NCI-H1092 (cell line): ENCODE data around the gene MIA2.

Experiments used
- DNase-seq: peaks from one replicate; lab custom pipeline; 2025; lab: John Stamatoyannopoulos, UW

Gene MIA2

GRCh38 chr14:39384177-39384576 is 150.5 kb downstream of the MIA2 start:
- DNase-seq, result no peak

DNA sequence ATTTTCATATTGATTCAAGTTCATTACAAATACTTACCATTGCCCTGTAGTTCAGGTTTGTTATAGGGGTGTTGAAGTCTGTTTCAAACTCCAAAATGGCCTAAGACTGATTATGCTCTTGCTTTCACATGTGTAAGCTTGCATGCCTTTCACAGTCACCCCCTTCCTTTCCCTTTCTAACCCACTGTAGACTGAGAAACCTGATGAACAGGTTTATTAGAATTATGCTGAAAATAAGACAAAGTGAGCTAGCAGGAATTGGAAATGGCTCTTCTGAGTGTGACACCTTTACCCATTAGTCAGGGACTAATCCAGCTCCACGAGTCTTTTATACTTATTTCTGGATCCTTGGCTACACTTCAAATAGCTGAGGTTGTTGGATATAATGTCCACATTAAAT is 159.6 kb downstream of the MIA2 start:
- DNase-seq, result no peak

GRCh38 chr14:39395555-39396254 is 162.0 kb downstream of the MIA2 start:
- no peak for DNase-seq

- DNase-seq, result no peak
Observed at GRCh38 chr14:39396448-39396847, 162.7 kb downstream of the MIA2 start.

GRCh38 chr14:39398382-39398781 is 164.7 kb downstream of the MIA2 start:
- DNase-seq, result no peak

DNA sequence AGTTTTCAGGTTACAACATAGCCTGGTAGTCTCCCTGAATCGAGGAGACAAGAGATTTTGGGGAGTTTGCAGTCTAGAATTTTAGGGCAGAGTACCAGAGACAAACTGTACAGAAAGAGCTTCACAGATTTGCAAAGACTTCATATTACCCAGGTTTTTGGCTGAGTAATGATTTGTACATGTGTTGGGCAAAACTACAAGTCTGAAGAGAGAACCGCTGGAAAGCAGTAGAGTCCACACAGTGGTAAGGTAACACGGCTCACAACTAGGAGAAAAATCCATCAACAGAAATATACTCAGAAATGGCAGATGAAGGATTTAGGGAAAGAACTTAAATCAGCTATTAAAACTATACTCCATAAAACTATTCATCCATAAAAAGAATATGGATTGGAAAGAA is 172.8 kb downstream of the MIA2 start:
- DNase-seq, result no peak

DNA sequence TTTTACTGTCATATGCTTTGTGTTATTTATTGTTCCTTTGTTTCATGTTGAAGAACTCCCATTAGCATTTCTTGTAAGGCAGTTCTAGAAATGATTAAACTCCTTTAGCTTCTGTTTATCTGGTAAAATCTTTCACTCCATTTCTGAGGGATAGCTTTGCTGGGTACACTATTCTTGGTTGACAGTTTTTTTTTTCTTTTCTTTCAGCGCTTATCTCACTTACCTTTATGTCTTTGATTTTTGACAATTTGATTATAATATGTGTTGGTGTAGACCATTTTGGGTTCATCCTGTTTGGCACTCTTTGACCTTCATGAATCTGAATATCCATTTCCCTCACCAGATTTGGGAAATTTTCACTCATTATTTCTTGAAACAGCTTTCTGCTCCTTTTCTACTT is 182.4 kb downstream of the MIA2 start:
- no peak for DNase-seq

DNA sequence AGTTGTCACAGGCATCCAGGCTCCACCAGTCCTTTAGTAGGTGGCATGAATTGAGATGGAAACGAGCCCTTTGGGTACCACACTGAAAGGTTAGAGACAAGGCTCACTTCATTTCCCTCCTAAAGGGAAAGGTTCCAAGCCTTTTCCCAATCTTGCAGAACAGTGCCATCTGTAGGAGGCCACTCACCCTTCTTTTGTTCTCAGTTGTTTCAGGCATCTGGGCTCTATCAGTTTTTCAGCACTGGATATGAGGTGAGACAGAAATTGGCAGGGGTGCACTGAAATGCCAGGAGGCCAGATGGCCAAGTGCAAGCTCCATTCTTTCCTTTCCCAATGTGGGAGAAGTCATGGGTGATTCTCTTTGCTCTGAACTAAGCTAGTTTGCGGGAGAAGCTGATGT is 183.3 kb downstream of the MIA2 start:
- no peak for DNase-seq

DNA sequence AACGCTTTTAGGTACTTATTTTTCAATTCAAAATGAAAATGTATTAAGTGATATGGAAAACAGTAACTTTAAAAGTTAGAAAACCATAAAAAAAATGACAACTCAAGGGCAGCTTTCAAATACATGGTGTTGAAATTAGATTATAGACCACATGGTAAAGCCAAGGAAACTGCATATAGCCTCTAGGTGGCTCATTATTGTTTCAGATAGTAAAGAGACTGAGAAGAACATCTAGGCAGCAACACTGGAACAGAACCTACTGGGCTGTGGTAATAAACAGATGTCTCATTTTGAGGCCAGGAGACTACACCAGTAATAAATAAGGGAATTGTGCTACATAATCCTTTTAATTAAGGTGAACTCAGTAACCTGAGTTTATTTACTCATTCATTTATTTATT is 185.6 kb downstream of the MIA2 start:
- DNase-seq, result no peak

- no peak for DNase-seq
Observed at GRCh38 chr14:39422243-39422642, 188.5 kb downstream of the MIA2 start.

- DNase-seq, result no peak
Observed at GRCh38 chr14:39423793-39424192, 190.1 kb downstream of the MIA2 start.

DNA sequence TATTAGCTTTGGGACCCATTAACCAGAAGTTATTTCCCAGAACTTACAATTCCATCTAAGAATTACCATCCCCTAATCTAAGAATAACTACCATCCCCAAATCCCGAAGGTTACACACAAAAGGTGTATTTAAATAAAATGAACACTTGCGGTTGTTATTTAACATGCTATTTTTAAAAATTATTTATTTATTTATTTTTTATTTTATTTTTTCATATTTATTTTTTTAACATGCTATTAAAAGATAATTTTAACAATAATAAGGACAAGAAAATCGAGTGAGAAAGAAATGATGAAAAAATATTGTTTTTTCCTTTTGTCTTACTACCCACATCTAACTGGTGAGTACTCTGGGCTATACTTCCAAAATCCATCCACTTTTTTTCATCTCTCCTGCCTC is 192.2 kb downstream of the MIA2 start:
- no peak for DNase-seq

DNA sequence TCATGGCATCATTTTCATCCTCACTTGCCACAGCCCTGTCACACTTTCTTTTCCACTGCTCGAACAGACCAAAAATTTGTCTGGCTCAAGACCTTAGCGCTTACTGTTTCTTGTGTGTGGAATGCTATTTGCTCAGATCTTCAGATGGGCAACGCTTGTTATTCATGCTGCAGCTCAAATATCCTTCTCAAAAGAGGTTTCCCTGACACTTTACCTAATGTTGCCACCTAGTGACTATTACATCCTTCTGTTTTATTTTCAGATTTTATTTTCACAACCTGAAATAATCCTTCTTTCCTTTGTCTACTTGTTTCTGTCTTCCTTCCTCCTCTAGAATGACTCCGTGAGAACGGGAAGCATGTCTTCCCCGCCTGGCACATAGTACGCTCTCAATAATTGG is 192.9 kb downstream of the MIA2 start:
- DNase-seq, result peak; percentile 11

DNA sequence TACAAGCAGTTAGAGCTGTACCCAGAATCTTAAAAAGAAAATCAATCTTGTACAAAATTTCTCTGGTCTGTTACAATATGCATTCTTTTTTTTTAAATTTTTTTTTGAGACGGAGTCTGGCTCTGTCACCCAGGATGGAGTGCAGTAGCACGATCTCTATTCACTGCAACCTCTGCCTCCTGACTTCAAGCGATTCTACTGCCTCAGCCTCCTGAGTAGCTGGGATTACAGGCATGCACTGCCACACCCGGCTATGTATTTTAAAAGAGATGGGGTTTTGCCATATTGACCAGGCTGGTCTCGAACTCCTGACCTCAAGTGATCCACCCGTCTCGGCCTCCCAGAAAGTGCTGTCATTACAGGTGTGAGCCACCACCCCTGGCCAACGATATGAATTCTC is 194.4 kb downstream of the MIA2 start:
- no peak for DNase-seq

GRCh38 chr14:39430762-39431415 is 197.2 kb downstream of the MIA2 start:
- DNase-seq, result no peak

- peak; percentile 38 for DNase-seq
Observed at GRCh38 chr14:39431416-39432178, 197.9 kb downstream of the MIA2 start.

GRCh38 chr14:39432179-39432618 is 198.5 kb downstream of the MIA2 start, which contains the start of gene FBXO33:
Gene FBXO33 (minus strand): TSS chr14:39432433. CDS start chr14:39432162, 271 bp downstream.
- peak; percentile 95 for DNase-seq

DNA sequence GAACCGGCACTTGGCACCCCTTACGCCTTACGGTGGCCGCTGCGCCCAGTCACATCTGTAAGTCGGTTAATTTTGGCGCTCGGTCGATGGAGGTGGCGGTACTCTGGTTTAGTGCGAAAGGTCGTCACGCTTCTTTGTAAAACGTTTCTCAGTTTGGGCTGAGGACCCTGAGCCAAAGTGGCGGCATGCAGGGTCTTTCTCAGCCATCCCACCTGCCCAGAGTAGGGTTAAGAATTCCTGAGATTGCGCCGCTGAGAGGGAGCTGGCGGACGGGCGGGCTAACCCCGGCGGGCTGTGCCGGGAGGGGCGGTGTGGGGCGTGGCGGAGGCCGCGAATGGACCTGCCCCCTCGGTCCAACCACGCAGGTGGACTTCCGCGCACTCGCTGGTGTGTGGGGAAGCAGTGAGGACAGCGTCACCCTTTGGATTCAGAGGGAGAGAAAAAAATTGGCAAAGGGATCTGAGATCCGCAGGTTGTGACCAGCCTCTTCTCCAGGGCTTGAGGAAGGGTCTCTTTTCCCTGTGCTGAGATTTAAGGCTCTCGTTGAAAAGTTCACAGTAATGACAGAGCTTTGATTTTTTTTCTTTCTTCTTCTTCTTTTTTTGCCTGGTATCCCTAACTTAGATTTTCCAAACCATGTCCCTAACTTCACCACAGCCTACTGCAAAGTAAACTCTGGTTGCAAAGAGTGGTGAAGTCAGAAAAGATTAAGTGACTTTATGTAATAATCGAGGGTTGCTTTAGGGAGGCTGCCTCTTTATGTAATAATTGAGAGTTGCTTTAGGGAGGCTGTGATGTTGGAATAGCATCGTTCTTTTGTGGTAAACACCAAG is 199.1 kb downstream of the MIA2 start:
- DNase-seq, result peak; percentile 89

DNA sequence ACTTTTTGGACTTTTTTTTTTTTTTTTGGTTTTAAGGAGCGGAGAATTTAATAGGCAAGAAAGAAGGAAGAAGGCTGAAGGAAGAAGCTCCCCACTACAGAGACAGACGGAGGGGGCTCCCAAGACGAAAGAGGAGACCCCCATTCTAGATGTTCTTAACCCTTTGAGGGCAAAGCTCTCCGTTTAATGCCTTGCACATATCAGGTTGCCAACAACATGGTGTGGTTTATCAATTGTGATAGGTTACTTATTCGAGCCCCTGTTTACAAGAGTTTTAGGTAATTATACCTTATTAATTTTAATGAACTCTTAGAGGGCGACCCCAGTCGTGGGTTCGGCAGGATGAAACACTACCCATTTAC is 199.7 kb downstream of the MIA2 start:
- DNase-seq, result no peak

DNA sequence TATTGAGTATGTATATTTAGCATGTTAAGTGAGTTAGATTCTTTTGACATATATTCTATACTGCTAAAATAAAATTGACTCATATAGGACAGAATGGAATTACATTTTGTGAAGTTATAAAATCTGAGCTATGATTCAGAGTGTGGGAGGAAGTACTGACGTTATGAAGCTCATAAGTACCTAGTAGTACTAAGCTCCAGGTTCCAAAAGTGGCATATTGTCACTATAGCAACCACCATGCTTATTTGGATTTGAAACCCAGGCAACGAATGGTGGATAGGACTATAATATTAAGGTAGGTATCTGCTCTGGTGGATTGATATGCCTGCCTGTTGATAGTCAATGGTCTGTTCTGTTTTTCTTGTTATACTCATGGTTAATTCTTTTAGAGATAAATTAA is 200.7 kb downstream of the MIA2 start:
- DNase-seq, result no peak

- no peak for DNase-seq
Observed at GRCh38 chr14:39435241-39435640, 201.5 kb downstream of the MIA2 start.
